Endothelial cell (in vitro differentiated cells): ENCODE measurements around the gene CACNA1H. TPM values are rescaled to one million over a fixed set of nuclear protein-coding genes. Genes with fewer than 3 reads are reported as not detected.

Experiments used
- DNase-seq: peaks from one replicate; pipeline ENCODE4 v3.0.0; 2021; ENCODE audit warnings: low spot score
- H3K27ac Mint-ChIP-seq: one replicate; pipeline ENCODE4 v1.8.0; 2021; ENCODE audit warnings: mixed read lengths, inconsistent platforms; ENCODE audit not compliant: unreplicated experiment
- H3K27me3 Mint-ChIP-seq: one replicate; pipeline ENCODE4 v1.8.0; 2021; ENCODE audit warnings: mild to moderate bottlenecking, moderate library complexity, mixed read lengths, inconsistent platforms; ENCODE audit not compliant: unreplicated experiment
- H3K36me3 Mint-ChIP-seq: one replicate; pipeline ENCODE4 v1.8.0; 2021; ENCODE audit warnings: mild to moderate bottlenecking, low read depth, mixed read lengths, inconsistent platforms; ENCODE audit not compliant: unreplicated experiment
- H3K4me1 Mint-ChIP-seq: one replicate; pipeline ENCODE4 v1.8.0; 2021; ENCODE audit warnings: mild to moderate bottlenecking, mixed read lengths, inconsistent platforms; ENCODE audit not compliant: unreplicated experiment
- H3K4me3 Mint-ChIP-seq: one replicate; pipeline ENCODE4 v1.8.0; 2021; ENCODE audit warnings: mild to moderate bottlenecking, mixed read lengths, inconsistent platforms; ENCODE audit not compliant: unreplicated experiment
- H3K9me3 Mint-ChIP-seq: one replicate; pipeline ENCODE4 v1.8.0; 2021; ENCODE audit warnings: mixed read lengths, inconsistent platforms; ENCODE audit not compliant: unreplicated experiment
- CTCF ChIP-seq: fragments of 200-600 bp; sonication (generic); IDR thresholded peaks from one replicate; pipeline ENCODE4 v1.5.0; 2021; ENCODE audit warnings: antibody characterized with exemption; ENCODE audit not compliant: unreplicated experiment
- total RNA-seq: library from RNA; stranded (reverse); fragmentation: NEBNext Ultra II Directional; extraction: Animal tissue kit (Norgen Biotek cat#: 25700); gene quantifications from one replicate; pipeline ENCODE4 v1.2.1, GENCODE V29; 2021; ENCODE audit not compliant: unreplicated experiment

Gene CACNA1H
- total RNA-seq, 1 donor from 2014 or later: 3.4 TPM

GRCh38 chr16:1158456-1159324 lies 5.8 kb downstream of the CACNA1H start:
- Mint-ChIP-seq H3K36me3 (no peaks in the 10 kb centered on the region), H3K27me3 (peaks cover 1% of the 10 kb centered on the region), H3K4me3 (no peak overlapping the region), H3K9me3 (no peaks in the 10 kb centered on the region), H3K27ac (no peak overlapping the region), H3K4me1 (no peaks in the 10 kb centered on the region)
- DNase-seq: no peak
- TF ChIP-seq CTCF: no peak

GRCh38 chr16:1159325-1159972 lies 6.5 kb downstream of the CACNA1H start:
- H3K27ac Mint-ChIP-seq: no peak overlapping the region
- no peak for DNase-seq
- peaks cover under 1% of the 10 kb centered on the region for H3K27me3 Mint-ChIP-seq
- TF ChIP-seq CTCF: no peak
- no peak overlapping the region for H3K4me3 Mint-ChIP-seq
- no peaks in the 10 kb centered on the region for H3K9me3 Mint-ChIP-seq
- no peaks in the 10 kb centered on the region for H3K36me3 Mint-ChIP-seq
- H3K4me1 Mint-ChIP-seq: no peaks in the 10 kb centered on the region

- H3K9me3 Mint-ChIP-seq: no peaks in the 10 kb centered on the region
- H3K36me3 Mint-ChIP-seq: no peaks in the 10 kb centered on the region
- H3K27ac Mint-ChIP-seq: no peak overlapping the region
- no peak for DNase-seq
- H3K27me3 Mint-ChIP-seq: no peaks in the 10 kb centered on the region
- no peaks in the 10 kb centered on the region for H3K4me1 Mint-ChIP-seq
- no peak for TF ChIP-seq CTCF
- no peak overlapping the region for H3K4me3 Mint-ChIP-seq
These were observed 7.3 kb downstream of the CACNA1H start for GRCh38 chr16:1159973-1160772.

- Mint-ChIP-seq H3K27ac (no peak overlapping the region), H3K36me3 (no peaks in the 10 kb centered on the region), H3K4me1 (no peaks in the 10 kb centered on the region), H3K4me3 (no peak overlapping the region), H3K27me3 (no peaks in the 10 kb centered on the region), H3K9me3 (no peaks in the 10 kb centered on the region)
- TF ChIP-seq CTCF: no peak
- no peak for DNase-seq
These were observed 8.0 kb downstream of the CACNA1H start for GRCh38 chr16:1160773-1161348.
